ENCODE results near the gene C2orf49.
A peak's percentile ranks its signal among the peaks of the same experiment; 100 is the strongest.

The C2orf49 gene

GRCh38 chr2:105337122-105338019 is at the start of gene C2orf49:
TSS of gene C2orf49 (plus strand) at chr2:105337540. CDS start at chr2:105337588, 48 bp downstream.
- DNase-seq, result peak; percentile 94

GRCh38 chr2:105287692-105288091 is 49.6 kb upstream of the C2orf49 start:
- DNase-seq, result no peak

- no peak for DNase-seq
These were observed 49.2 kb upstream of the C2orf49 start for GRCh38 chr2:105288133-105288532.

GRCh38 chr2:105290981-105291660 is 46.2 kb upstream of the C2orf49 start:
- no peak for DNase-seq

- DNase-seq, result no peak
These were observed 45.4 kb upstream of the C2orf49 start for GRCh38 chr2:105291981-105292380.

- no peak for DNase-seq
These were observed 43.3 kb upstream of the C2orf49 start for GRCh38 chr2:105294046-105294445.

- peak; percentile 28 for DNase-seq
These were observed 42.4 kb upstream of the C2orf49 start for GRCh38 chr2:105294844-105295481.

GRCh38 chr2:105296017-105296611 is 41.2 kb upstream of the C2orf49 start:
- DNase-seq, result no peak

GRCh38 chr2:105297216-105297615 is 40.1 kb upstream of the C2orf49 start:
- no peak for DNase-seq

GRCh38 chr2:105298017-105298416 is 39.3 kb upstream of the C2orf49 start:
- DNase-seq, result no peak

GRCh38 chr2:105299290-105299689 is 38.0 kb upstream of the C2orf49 start:
- no peak for DNase-seq

- DNase-seq, result no peak
These were observed 35.7 kb upstream of the C2orf49 start for GRCh38 chr2:105301646-105302045.

GRCh38 chr2:105307146-105307545 is 30.2 kb upstream of the C2orf49 start:
- DNase-seq, result no peak

- DNase-seq, result no peak
These were observed 29.8 kb upstream of the C2orf49 start for GRCh38 chr2:105307550-105307949.

GRCh38 chr2:105307962-105308361 is 29.4 kb upstream of the C2orf49 start:
- DNase-seq, result no peak

- DNase-seq, result no peak
These were observed 28.8 kb upstream of the C2orf49 start for GRCh38 chr2:105308382-105309146.

- no peak for DNase-seq
These were observed 28.2 kb upstream of the C2orf49 start for GRCh38 chr2:105309147-105309545.

- no peak for DNase-seq
These were observed 23.5 kb upstream of the C2orf49 start for GRCh38 chr2:105313877-105314276.

- no peak for DNase-seq
These were observed 22.0 kb upstream of the C2orf49 start for GRCh38 chr2:105315314-105315713.

- DNase-seq, result no peak
These were observed 19.4 kb upstream of the C2orf49 start for GRCh38 chr2:105317937-105318336.

- DNase-seq, result no peak
These were observed 16.6 kb upstream of the C2orf49 start for GRCh38 chr2:105320651-105321215.
